OCI-LY1 (cell line): ENCODE measurements around the gene SNTG2.

Source experiments
- H2AFZ ChIP-seq: fragments of 200-600 bp; sonication (generic), shearing (Covaris generic); 2 replicates; pipeline ENCODE4 v1.6.0; 2014; ENCODE audit warnings: antibody characterized with exemption, mild to moderate bottlenecking, low read length
- H3F3A ChIP-seq: fragments of 200-600 bp; sonication (generic), shearing (Covaris generic); 2 replicates; pipeline ENCODE4 v1.6.0; 2014; ENCODE audit warnings: mild to moderate bottlenecking, antibody characterized with exemption, low read length, moderate library complexity; ENCODE audit not compliant: insufficient read depth
- H3K27ac ChIP-seq: fragments of 200-600 bp; sonication (generic); 2 replicates; pipeline ENCODE4 v1.5.1; 2014; ENCODE audit warnings: low read length, mixed run types, mild to moderate bottlenecking, low read depth; ENCODE audit not compliant: poor library complexity, severe bottlenecking
- H3K27me3 ChIP-seq: fragments of 200-600 bp; sonication (generic); 2 replicates; pipeline ENCODE4 v1.6.0; 2014; ENCODE audit warnings: antibody characterized with exemption, mild to moderate bottlenecking, low read length, moderate library complexity; ENCODE audit not compliant: insufficient read depth
- H3K36me3 ChIP-seq: fragments of 200-600 bp; sonication (generic); 2 replicates; pipeline ENCODE4 v1.6.1; 2014; ENCODE audit warnings: mild to moderate bottlenecking, antibody characterized with exemption, low read length, moderate library complexity, mixed read lengths; ENCODE audit not compliant: insufficient read depth
- H3K4me1 ChIP-seq: fragments of 200-600 bp; sonication (generic); 2 replicates; pipeline ENCODE4 v1.5.1; 2014; ENCODE audit warnings: mild to moderate bottlenecking, low read length, moderate library complexity; ENCODE audit not compliant: insufficient read depth, severe bottlenecking
- H3K4me2 ChIP-seq: fragments of 200-600 bp; sonication (generic), shearing (Covaris generic); 2 replicates; pipeline ENCODE4 v1.6.1; 2014; ENCODE audit warnings: low read length
- H3K4me3 ChIP-seq: fragments of 200-600 bp; sonication (generic); 2 replicates; pipeline ENCODE4 v1.5.1; 2014; ENCODE audit warnings: low read length, low read depth, mild to moderate bottlenecking, mixed read lengths; ENCODE audit not compliant: poor library complexity, severe bottlenecking
- H3K79me2 ChIP-seq: fragments of 200-600 bp; shearing (Covaris generic); 2 replicates; pipeline ENCODE4 v1.6.1; 2016; ENCODE audit warnings: mixed run types, low read length, mixed read lengths; ENCODE audit not compliant: insufficient read depth
- H3K9ac ChIP-seq: fragments of 200-600 bp; sonication (generic), shearing (Covaris generic); 2 replicates; pipeline ENCODE4 v1.6.1; 2014; ENCODE audit warnings: mild to moderate bottlenecking, low read length, mixed read lengths
- H3K9me2 ChIP-seq: fragments of 200-600 bp; sonication (generic), shearing (Covaris generic); 2 replicates; pipeline ENCODE4 v1.6.1; 2014; ENCODE audit warnings: low read depth, mild to moderate bottlenecking, low read length, mixed read lengths
- H3K9me3 ChIP-seq: fragments of 200-600 bp; shearing (Covaris generic); 2 replicates; pipeline ENCODE4 v1.6.1; 2014; ENCODE audit warnings: low read length, mixed read lengths
- H4K20me1 ChIP-seq: fragments of 200-600 bp; sonication (generic), shearing (Covaris generic); 2 replicates; pipeline ENCODE4 v1.6.0; 2016; ENCODE audit warnings: mild to moderate bottlenecking, low read length; ENCODE audit not compliant: insufficient read depth
- CTCF ChIP-seq: fragments of 200-600 bp; sonication (generic), shearing (Covaris generic); IDR thresholded peaks from 2 replicates; pipeline ENCODE4 v1.5.1; 2017; ENCODE audit warnings: mild to moderate bottlenecking, antibody characterized with exemption, low read length, moderate library complexity, mixed read lengths
- EZH2 ChIP-seq: fragments of 200-600 bp; sonication (generic), shearing (Covaris generic); IDR thresholded peaks from 2 replicates; pipeline ENCODE4 v1.8.0; 2017; ENCODE audit warnings: borderline replicate concordance, mixed run types, mild to moderate bottlenecking, antibody characterized with exemption, low read length, moderate library complexity, mixed read lengths

SNTG2 gene

GRCh38 chr2:1328684-1329083 lies 378.0 kb downstream of the SNTG2 start:
- H3K4me1 ChIP-seq = no peaks in the 10 kb centered on the region
- no peak overlapping the region for H3K4me3 ChIP-seq
- no peaks in the 10 kb centered on the region for H3K27me3 ChIP-seq
- no peaks in the 10 kb centered on the region for H3K79me2 ChIP-seq
- no peak overlapping the region for H3K4me2 ChIP-seq
- H3K36me3 ChIP-seq = no peaks in the 10 kb centered on the region
- no peaks in the 10 kb centered on the region for H3K9me3 ChIP-seq
- no peaks in the 10 kb centered on the region for H3F3A ChIP-seq
- no peak overlapping the region for H3K27ac ChIP-seq
- H3K9ac ChIP-seq = no peak overlapping the region
- no peak for TF ChIP-seq EZH2
- TF ChIP-seq CTCF = no peak
- no peaks in the 10 kb centered on the region for H4K20me1 ChIP-seq
- no peaks in the 10 kb centered on the region for H3K9me2 ChIP-seq
- no peak overlapping the region for H2AFZ ChIP-seq

- no peaks in the 10 kb centered on the region for H3K79me2 ChIP-seq
- TF ChIP-seq CTCF (no peak), EZH2 (no peak)
Measured at GRCh38 chr2:1339388-1340140, 388.9 kb downstream of the SNTG2 start.

DNA sequence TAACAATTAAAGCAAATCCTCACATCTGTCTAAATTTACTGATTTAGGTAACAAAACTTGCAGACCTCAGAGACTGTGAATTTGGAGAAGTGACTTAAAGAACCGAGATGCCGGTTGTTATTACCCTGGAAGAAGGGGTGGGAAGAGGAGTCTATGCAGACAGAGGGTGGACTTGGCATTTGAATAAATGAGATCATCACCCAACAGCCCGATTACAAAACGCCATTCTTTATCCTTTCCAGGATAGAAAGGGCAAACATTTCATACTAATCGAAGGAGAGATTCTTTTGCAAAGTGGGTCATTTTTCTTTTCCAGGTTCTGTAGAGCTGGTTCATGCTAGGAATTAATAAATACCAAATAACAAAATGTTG lies 389.5 kb downstream of the SNTG2 start:
- TF ChIP-seq EZH2 (no peak), CTCF (no peak)
- H3K27me3 ChIP-seq = no peaks in the 10 kb centered on the region
- H3K4me2 ChIP-seq = no peak overlapping the region
- no peaks in the 10 kb centered on the region for H3K9me2 ChIP-seq
- no peak overlapping the region for H3K9ac ChIP-seq
- no peak overlapping the region for H3K4me3 ChIP-seq
- no peaks in the 10 kb centered on the region for H3K4me1 ChIP-seq
- no peaks in the 10 kb centered on the region for H3F3A ChIP-seq
- no peaks in the 10 kb centered on the region for H3K36me3 ChIP-seq
- H4K20me1 ChIP-seq = no peaks in the 10 kb centered on the region
- H3K79me2 ChIP-seq = no peaks in the 10 kb centered on the region
- H2AFZ ChIP-seq = no peak overlapping the region
- H3K27ac ChIP-seq = no peak overlapping the region
- no peaks in the 10 kb centered on the region for H3K9me3 ChIP-seq

More at GRCh38 chr2:1339388-1340140, 388.9 kb downstream of the SNTG2 start:
- no peak overlapping the region for H3K4me3 ChIP-seq
- H4K20me1 ChIP-seq = no peaks in the 10 kb centered on the region
- H3K27me3 ChIP-seq = no peaks in the 10 kb centered on the region
- no peak overlapping the region for H3K27ac ChIP-seq
- no peaks in the 10 kb centered on the region for H3F3A ChIP-seq
- H3K9me3 ChIP-seq = no peaks in the 10 kb centered on the region
- no peak overlapping the region for H3K9ac ChIP-seq
- no peak overlapping the region for H2AFZ ChIP-seq
- H3K9me2 ChIP-seq = no peaks in the 10 kb centered on the region
- H3K4me2 ChIP-seq = no peak overlapping the region
- no peaks in the 10 kb centered on the region for H3K36me3 ChIP-seq
- no peaks in the 10 kb centered on the region for H3K4me1 ChIP-seq
